Stimulated activated CD4-positive, alpha-beta T cell treated with anti-CD3 and anti-CD28 coated beads, Interleukin-15, amount 100 ng/mL, for 24 hours (primary cell): ENCODE results near the gene OR2G6.

Experiments used
- DNase-seq: peaks from one replicate; pipeline ENCODE4 v3.0.0-alpha.2; 2020

OR2G6 gene

DNA sequence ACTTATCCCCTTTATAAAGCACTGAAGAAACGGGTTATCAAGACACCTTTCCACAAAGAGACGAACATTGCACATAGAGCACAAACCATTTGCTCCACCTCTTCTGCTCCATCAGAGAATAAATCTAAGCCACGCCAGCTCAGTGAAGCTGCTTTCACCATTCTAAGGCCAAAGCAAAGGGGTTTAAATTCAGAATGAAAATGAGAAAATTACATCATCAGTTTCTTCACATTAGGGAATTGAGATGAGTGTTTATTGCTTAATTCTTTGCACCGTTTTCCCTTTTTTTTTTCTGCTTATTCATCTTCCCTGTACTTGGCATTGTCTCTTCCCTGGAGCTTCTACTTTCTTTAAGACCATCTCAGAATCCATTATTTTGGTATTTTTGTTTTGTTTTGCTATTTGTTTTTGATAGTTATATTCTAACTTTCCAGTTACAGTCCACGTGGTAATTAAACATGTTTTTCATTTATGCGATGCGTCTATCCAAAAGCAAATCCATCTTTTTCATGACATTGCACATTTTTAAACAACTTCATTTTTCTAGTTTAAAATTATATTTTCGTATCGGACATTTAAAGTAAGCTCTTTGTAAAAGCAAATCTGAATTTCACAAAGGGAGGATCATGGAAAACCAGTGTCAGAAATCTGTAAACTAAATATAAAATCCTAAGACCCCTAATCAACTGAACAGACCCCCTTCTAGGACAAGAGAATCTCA lies 68.5 kb downstream of the OR2G6 start:
- no peak for DNase-seq
